Measurements from ENCODE around the gene TCF4.

- TF ChIP-seq CTCF (optimal IDR thresholded peaks at IDR 0.05 in 1 of 3, IDR thresholded peaks at IDR 0.05 in 1 of 3, conservative IDR thresholded peaks at IDR 0.05 in 1 of 3; ENCODE audit: extremely low read depth in 1 of 3, insufficient read depth in 2 of 3, low read length in 3 of 3) (no peak), EZH2 (IDR thresholded peaks at IDR 0.05; ENCODE audit: low read length) (no peak)
Measured at GRCh38 chr18:55605733-55606338, 17.8 kb upstream of the TCF4 start.

Data from keratinocyte (primary cell).